ENCODE results near the gene CLNK.

DNA sequence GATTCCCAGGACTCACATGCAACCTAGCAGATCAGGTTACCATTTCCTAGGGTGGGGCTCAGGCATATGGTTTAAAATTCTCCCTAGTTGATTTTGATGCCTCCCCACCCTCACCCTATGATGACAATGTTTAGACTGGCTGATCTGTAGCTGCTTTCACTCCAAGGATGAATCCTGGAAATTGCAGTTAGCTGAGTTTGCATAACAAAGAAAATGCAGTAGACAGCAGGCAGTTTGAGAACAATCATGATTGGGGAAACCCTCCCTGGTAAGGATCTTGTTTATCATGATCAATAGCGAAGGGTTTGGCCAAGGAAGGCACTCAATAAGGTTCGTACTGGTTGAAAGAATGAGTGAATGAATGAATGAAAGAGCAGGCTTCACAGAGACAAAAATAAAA lies 229.4 kb downstream of the CLNK start:
- TF ChIP-seq EZH2 (IDR thresholded peaks at IDR 0.05; ENCODE audit: low read depth, low read length, severe bottlenecking) (no peak), RBBP5 (IDR thresholded peaks at IDR 0.05; ENCODE audit: borderline replicate concordance, low read depth, low read length) (no peak), GABPA (IDR thresholded peaks at IDR 0.05; ENCODE audit: borderline replicate concordance, insufficient read depth, low read length) (no peak), GTF2F1 (IDR thresholded peaks at IDR 0.05; ENCODE audit: borderline replicate concordance, low read depth, low read length) (no peak), EGR1 (IDR thresholded peaks at IDR 0.05; ENCODE audit: borderline replicate concordance, low read depth, low read length) (no peak), POLR2A (IDR thresholded peaks at IDR 0.05; ENCODE audit: control extremely low read depth in 1 of 2, low read depth in 2 of 2, low read length in 2 of 2) (no peak), CTBP2 (IDR thresholded peaks at IDR 0.05; ENCODE audit: borderline replicate concordance, insufficient read depth, insufficient read length, low read length) (no peak), TEAD4 (IDR thresholded peaks at IDR 0.05; ENCODE audit: low read depth, low read length) (no peak)
